HepG2 (cell line): ENCODE data around the gene TMEM14A. TPM values are rescaled to one million over a fixed set of nuclear protein-coding genes. Genes with fewer than 3 reads are reported as not detected.

Experiments used
- BRF2 ChIP-seq: sonication (generic); formaldehyde crosslinking; IDR thresholded peaks from 2 replicates; pipeline ENCODE4 v1.8.1; 2022; ENCODE audit warnings: mild to moderate bottlenecking, missing genetic modification reagents
- DMAP1 ChIP-seq: IDR thresholded peaks from 2 replicates; pipeline ENCODE4 v1.6.1; 2016
- JARID2 ChIP-seq: sonication (generic); formaldehyde crosslinking; IDR thresholded peaks from 2 replicates; pipeline ENCODE4 v1.8.1; 2023; ENCODE audit warnings: missing genetic modification reagents, inconsistent platforms; ENCODE audit not compliant: insufficient replicate concordance
- JUN ChIP-seq: sonication (generic); formaldehyde crosslinking; IDR thresholded peaks from 2 replicates; pipeline ENCODE4 v1.4.0; 2020; ENCODE audit warnings: mild to moderate bottlenecking, missing genetic modification reagents
- KDM5A ChIP-seq: fragments of 200-600 bp; sonication (generic); IDR thresholded peaks from 2 replicates; pipeline ENCODE4 v1.7.0; 2018; ENCODE audit warnings: antibody characterized with exemption, mild to moderate bottlenecking, low read length, borderline replicate concordance
- NFYC ChIP-seq: IDR thresholded peaks from 2 replicates; pipeline ENCODE4 v1.6.1; 2016; ENCODE audit warnings: missing genetic modification reagents, missing compliant biosample characterization
- SRSF9 ChIP-seq: fragments of 200-400 bp; formaldehyde crosslinking; IDR thresholded peaks from 2 replicates; pipeline ENCODE4 v1.6.1; 2018; ENCODE audit warnings: borderline replicate concordance, mild to moderate bottlenecking, low read depth, low read length; ENCODE audit not compliant: insufficient read depth, poor library complexity, severe bottlenecking
- TOPORS ChIP-seq: sonication (generic); formaldehyde crosslinking; IDR thresholded peaks from 2 replicates; pipeline ENCODE4 v1.8.0; 2023; ENCODE audit warnings: mild to moderate bottlenecking, missing genetic modification reagents
- ZBTB46 ChIP-seq: sonication (generic); formaldehyde crosslinking; IDR thresholded peaks from 2 replicates; pipeline ENCODE4 v1.4.0; 2020; ENCODE audit warnings: mild to moderate bottlenecking, missing genetic modification reagents, borderline replicate concordance
- ZNF230 ChIP-seq: sonication (generic); formaldehyde crosslinking; IDR thresholded peaks from 2 replicates; pipeline ENCODE4 v1.4.0; 2020; ENCODE audit warnings: mild to moderate bottlenecking, missing genetic modification reagents
- ZNF331 ChIP-seq: sonication (generic); formaldehyde crosslinking; IDR thresholded peaks from 2 replicates; pipeline ENCODE4 v1.4.0; 2020; ENCODE audit warnings: missing genetic modification reagents
- ZNF354B ChIP-seq: sonication (generic); formaldehyde crosslinking; IDR thresholded peaks from 2 replicates; pipeline ENCODE4 v1.8.0; 2022; ENCODE audit warnings: mild to moderate bottlenecking, missing genetic modification reagents
- ZNF512B ChIP-seq: sonication (generic); formaldehyde crosslinking; IDR thresholded peaks from 2 replicates; pipeline ENCODE4 v1.5.1; 2020; ENCODE audit warnings: missing genetic modification reagents, mild to moderate bottlenecking, borderline replicate concordance
- ZNF597 ChIP-seq: sonication (generic); formaldehyde crosslinking; IDR thresholded peaks from 2 replicates; pipeline ENCODE4 v1.5.0; 2020; ENCODE audit warnings: missing genetic modification reagents
- ZNF784 ChIP-seq: sonication (generic); formaldehyde crosslinking; IDR thresholded peaks from 2 replicates; pipeline ENCODE4 v1.5.1; 2020; ENCODE audit warnings: missing genetic modification reagents, mild to moderate bottlenecking, borderline replicate concordance
- polyA plus RNA-seq, 8 experiments: library from polyadenylated mRNA; depleted of rRNA in 3 of 8; stranded (reverse) in 7 of 8; unstranded in 1 of 8; fragments of >200 nt; fragmentation: Illumina TruSeq in 4 of 8; extraction: Trizol in 4 of 8; gene quantifications; 2 replicates each; pipeline versions ENCODE4 v1.2.1 to v1.2.3, GENCODE V29; 2011 to 2016; ENCODE audit warnings: low read depth in 4 of 8, missing spikeins in 1 of 8, mixed read lengths in 1 of 8; ENCODE audit not compliant: insufficient read depth in 1 of 8
- total RNA-seq, 5 experiments: library from RNA; depleted of rRNA; stranded (reverse); fragments of >200 nt; fragmentation: Illumina TruSeq; extraction: Trizol; gene quantifications; 2 replicates each; pipeline ENCODE4 v1.2.3, GENCODE V29; 2016; ENCODE audit warnings: low read depth in 1 of 5
- TF ChIP-seq, protein P1 (sequence below): sonication (generic); formaldehyde crosslinking; IDR thresholded peaks from 2 replicates; pipeline ENCODE4 v1.4.0; 2020; ENCODE audit warnings: missing genetic modification reagents, borderline replicate concordance
- TF ChIP-seq, protein P2 (sequence below): sonication (generic); IDR thresholded peaks from 2 replicates; pipeline ENCODE4 v1.6.1; 2016; ENCODE audit warnings: low read depth, borderline replicate concordance
- TF ChIP-seq, protein P3 (sequence below): IDR thresholded peaks from 2 replicates; pipeline ENCODE4 v1.6.1; 2016; ENCODE audit warnings: low read depth, borderline replicate concordance

TMEM14A gene
- total and polyA plus RNA-seq, 2 of the 13 experiments (the other 11 are each of a cell fraction or from before 2014, with no cell fraction given) = 24.6 to 73.7 TPM

DNA sequence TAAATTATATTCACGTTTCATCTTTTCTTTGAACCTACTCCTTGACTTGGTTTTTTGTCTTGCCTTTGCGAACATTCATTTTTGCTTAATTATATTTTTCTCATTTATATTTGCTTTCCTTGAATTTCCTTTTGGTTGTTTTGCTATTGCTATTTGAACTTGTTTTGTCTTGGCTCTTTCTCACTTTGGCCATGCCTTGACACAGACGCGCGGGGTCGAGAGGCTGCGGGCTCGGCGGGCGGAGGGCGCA lies 7.1 kb upstream of the TMEM14A start (continued):
- peak; percentile 28; the same call in 1 of the 2 replicates for TF ChIP-seq ZNF512B (CRISPR knock-in tag)
- 0 out of 2 replicates have a peak, but pooled peaks have one; percentile 39 for TF ChIP-seq ZNF230 (CRISPR knock-in tag)
- TF ChIP-seq ZNF784 = no peak
- TF ChIP-seq JARID2 (CRISPR knock-in tag) = peak; percentile 80
- no peak for TF ChIP-seq BRF2 (CRISPR knock-in tag)
- TF ChIP-seq, protein P1, sequence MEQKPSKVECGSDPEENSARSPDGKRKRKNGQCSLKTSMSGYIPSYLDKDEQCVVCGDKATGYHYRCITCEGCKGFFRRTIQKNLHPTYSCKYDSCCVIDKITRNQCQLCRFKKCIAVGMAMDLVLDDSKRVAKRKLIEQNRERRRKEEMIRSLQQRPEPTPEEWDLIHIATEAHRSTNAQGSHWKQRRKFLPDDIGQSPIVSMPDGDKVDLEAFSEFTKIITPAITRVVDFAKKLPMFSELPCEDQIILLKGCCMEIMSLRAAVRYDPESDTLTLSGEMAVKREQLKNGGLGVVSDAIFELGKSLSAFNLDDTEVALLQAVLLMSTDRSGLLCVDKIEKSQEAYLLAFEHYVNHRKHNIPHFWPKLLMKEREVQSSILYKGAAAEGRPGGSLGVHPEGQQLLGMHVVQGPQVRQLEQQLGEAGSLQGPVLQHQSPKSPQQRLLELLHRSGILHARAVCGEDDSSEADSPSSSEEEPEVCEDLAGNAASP (CRISPR knock-in tag) = 0 out of 2 replicates have a peak, but pooled peaks have one; percentile 7
- TF ChIP-seq, protein P2, sequence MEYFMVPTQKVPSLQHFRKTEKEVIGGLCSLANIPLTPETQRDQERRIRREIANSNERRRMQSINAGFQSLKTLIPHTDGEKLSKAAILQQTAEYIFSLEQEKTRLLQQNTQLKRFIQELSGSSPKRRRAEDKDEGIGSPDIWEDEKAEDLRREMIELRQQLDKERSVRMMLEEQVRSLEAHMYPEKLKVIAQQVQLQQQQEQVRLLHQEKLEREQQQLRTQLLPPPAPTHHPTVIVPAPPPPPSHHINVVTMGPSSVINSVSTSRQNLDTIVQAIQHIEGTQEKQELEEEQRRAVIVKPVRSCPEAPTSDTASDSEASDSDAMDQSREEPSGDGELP = no peak
- no peak for TF ChIP-seq ZNF597 (CRISPR knock-in tag)
- no peak for TF ChIP-seq SRSF9
- no peak for TF ChIP-seq ZNF354B
- 0 out of 2 replicates have a peak, but pooled peaks have one; percentile 6 for TF ChIP-seq JUN (CRISPR knock-in tag)
- 0 out of 2 replicates have a peak, but pooled peaks have one; percentile 5 for TF ChIP-seq ZNF331 (CRISPR knock-in tag)
- TF ChIP-seq, protein P3, sequence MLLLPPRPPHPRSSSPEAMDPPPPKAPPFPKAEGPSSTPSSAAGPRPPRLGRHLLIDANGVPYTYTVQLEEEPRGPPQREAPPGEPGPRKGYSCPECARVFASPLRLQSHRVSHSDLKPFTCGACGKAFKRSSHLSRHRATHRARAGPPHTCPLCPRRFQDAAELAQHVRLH = no peak
- TF ChIP-seq KDM5A = peak; percentile 99
- TF ChIP-seq DMAP1 (CRISPR knock-in tag) = peak; percentile 72; the same call in 1 of the 2 replicates
- TF ChIP-seq NFYC (CRISPR knock-in tag) = no peak
- no peak for TF ChIP-seq ZBTB46 (CRISPR knock-in tag)
- TF ChIP-seq TOPORS (CRISPR knock-in tag) = 0 out of 2 replicates have a peak, but pooled peaks have one; percentile 0
